Pancreas (tissue), 10 donors: Measurements from ENCODE around the gene SENP7. TPM values are rescaled to one million over a fixed set of nuclear protein-coding genes. Genes with fewer than 3 reads are reported as not detected.

Experiments
- ATAC-seq, 4 donors: fragments of 200-7000 bp; cut with Tn5 transposase; one replicate each; pipeline versions ENCODE4 v1.8.0 to v1.9.1; 2020; ENCODE audit warnings: mild to moderate bottlenecking in 4 of 4, moderate library complexity in 4 of 4
- DNase-seq, 6 donors: peaks; one replicate each; pipeline ENCODE4 v3.0.0-alpha.2; 2020
- FAIRE-seq: peaks from 2 replicates; lab custom pipeline; 2012; peaks lifted over from hg19 to GRCh38; lab: Jason Lieb, UNC
- H3K27ac ChIP-seq, 4 donors: fragments of 200-600 bp; sonication (generic); 1 replicate in 3 of 4; 2 replicates in 1 of 4; pipeline versions ENCODE4 v1.5.0 to v1.8.0; 2020
- H3K27me3 ChIP-seq, 4 donors: fragments of 200-600 bp; one replicate each; pipeline ENCODE4 v1.8.0; 2021
- H3K36me3 ChIP-seq, 3 donors: fragments of 200-600 bp; sonication (generic) in 1 of 3; one replicate each; pipeline versions ENCODE4 v1.5.0 to v1.8.0; 2020 to 2021
- H3K4me1 ChIP-seq, 3 donors: fragments of 200-600 bp; one replicate each; pipeline ENCODE4 v1.8.0; 2021
- H3K4me3 ChIP-seq, 4 donors: fragments of 200-600 bp; sonication (generic) in 2 of 4; one replicate each; pipeline versions ENCODE4 v1.5.0 to v1.8.0; 2020 to 2021
- H3K9me3 ChIP-seq, 4 donors: fragments of 200-600 bp; one replicate each; pipeline ENCODE4 v1.8.0; 2021
- CTCF ChIP-seq, 4 donors: fragments of 200-600 bp; sonication (generic) in 3 of 4; IDR thresholded peaks; one replicate each; pipeline versions ENCODE4 v1.5.0 to v1.8.0; 2021; ENCODE audit warnings: antibody characterized with exemption in 4 of 4
- WGBS, 2 donors: extraction: QIAGEN DNeasy Blood & Tissue Kit; methylation state at CpG; one replicate each; pipeline ENCODE4 v1.1.7; 2013; 5-methylcytosine and 5-hydroxymethylcytosine counted together
- intact Hi-C, 3 donors: fragments of 100-400 bp; cut with DNase I; formaldehyde crosslinking; loops; one replicate each; pipeline versions ENCODE4 v1.11.1 to v1.14.2; 2022
- polyA plus RNA-seq, 2 donors: library from polyadenylated mRNA; stranded (reverse); fragments of 200-250 nt; gene quantifications; one replicate each; pipeline ENCODE4 v1.2.3, GENCODE V29; 2013
- total RNA-seq, 6 donors: library from RNA; stranded (reverse); fragmentation: NEBNext Ultra II Directional in 4 of 6; extraction: Animal tissue kit (Norgen Biotek cat#: 25700) in 4 of 6; gene quantifications; one replicate each; pipeline versions ENCODE4 v1.2.1 to v1.2.4, GENCODE V29; 2021 to 2023
- donor health status: healthy with polysubstance abuse.
- donor health status: DM: no; HTN: no; CAD: no; lungs with moderate emphysema.
- donor health status: DM: no; HTN: no; CAD: no.
- donor health status: control.
- donor health status: control.
- donor health status: Bipolar disorder and iron deficiency.
- donor health status: DM: yes; HTN: yes; CAD: no.
- donor health status: DM: no; HTN: no; CAD: no.
- donor health status: DM: no; HTN: no; CAD: no.
- donor health status: DM: yes; HTN: yes; CAD: no.

The SENP7 gene
- total and polyA plus RNA-seq, 8 donors: 5.7 to 13.7 (median 8.6) TPM

GRCh38 chr3:101414121-101414520 lies 98.9 kb downstream of the SENP7 start:
- ATAC-seq (no peak), FAIRE-seq (no peak), DNase-seq (peak in 1 of 6 donors; percentile 20)
- Histone ChIP-seq H3K4me3 (no peak overlapping the region), H3K27ac (no peak overlapping the region), H3K9me3 (no peaks in the 10 kb centered on the region), H3K36me3 (no peaks in the 10 kb centered on the region), H3K4me1 (no peaks in the 10 kb centered on the region), H3K27me3 (no peaks in the 10 kb centered on the region)
- intact Hi-C loops: no loop called here
- no peak for TF ChIP-seq CTCF (IDR thresholded peaks at IDR 0.05)
- WGBS, 2 donors: 80 to 87% methylated on average over 6 of the region's 6 CpGs

- H3K4me3 ChIP-seq: no peak overlapping the region
- H3K36me3 ChIP-seq: no peaks in the 10 kb centered on the region
- H3K27me3 ChIP-seq: no peaks in the 10 kb centered on the region
- FAIRE-seq (no peak), DNase-seq (no peak), ATAC-seq (no peak)
- H3K9me3 ChIP-seq: no peaks in the 10 kb centered on the region
- H3K4me1 ChIP-seq: no peaks in the 10 kb centered on the region
- intact Hi-C loops: no loop called here
- H3K27ac ChIP-seq: no peak overlapping the region
- 89 to 95% methylated on average over 2 of the region's 2 CpGs for WGBS, 2 donors
- TF ChIP-seq CTCF (IDR thresholded peaks at IDR 0.05): no peak
Measured at GRCh38 chr3:101413656-101414055, 99.4 kb downstream of the SENP7 start.

GRCh38 chr3:101391413-101391950 lies 121.5 kb downstream of the SENP7 start:
- Histone ChIP-seq H3K27ac (no peak overlapping the region), H3K27me3 (no peaks in the 10 kb centered on the region), H3K36me3 (peaks cover 0 to 5% (median 0%) of the 10 kb centered on the region in 3 donors), H3K4me1 (peaks cover 0 to 6% (median 0%) of the 10 kb centered on the region in 3 donors), H3K4me3 (no peak overlapping the region), H3K9me3 (no peaks in the 10 kb centered on the region)
- WGBS, 2 donors: 40 to 50% methylated on average over 1 of the region's 1 CpG
- ATAC-seq (peak in 1 of 4 donors; percentile 36), FAIRE-seq (no peak), DNase-seq (no peak)
- intact Hi-C loops: no loop called here
- TF ChIP-seq CTCF (IDR thresholded peaks at IDR 0.05): no peak

GRCh38 chr3:101388706-101389105 lies 124.3 kb downstream of the SENP7 start:
- ATAC-seq: no peak
- Histone ChIP-seq H3K27ac (no peak overlapping the region), H3K9me3 (no peaks in the 10 kb centered on the region), H3K36me3 (no peaks in the 10 kb centered on the region), H3K27me3 (no peaks in the 10 kb centered on the region), H3K4me3 (no peak overlapping the region), H3K4me1 (peaks cover 0 to 6% (median 0%) of the 10 kb centered on the region in 3 donors)
- no peak for DNase-seq
- FAIRE-seq: no peak
- intact Hi-C loops: no loop called here
- TF ChIP-seq CTCF (IDR thresholded peaks at IDR 0.05): no peak

- peaks cover 0 to 6% (median 0%) of the 10 kb centered on the region in 3 donors for H3K4me1 ChIP-seq
- no peak for DNase-seq
- H3K27me3 ChIP-seq: no peaks in the 10 kb centered on the region
- no peak for TF ChIP-seq CTCF (IDR thresholded peaks at IDR 0.05)
- no peak for ATAC-seq
- intact Hi-C loops: no loop called here
- H3K27ac ChIP-seq: no peak overlapping the region
- no peak overlapping the region for H3K4me3 ChIP-seq
- no peaks in the 10 kb centered on the region for H3K36me3 ChIP-seq
- no peak for FAIRE-seq
- H3K9me3 ChIP-seq: no peaks in the 10 kb centered on the region
- 91 to 94% methylated on average over 5 of the region's 5 CpGs for WGBS, 2 donors
Measured at GRCh38 chr3:101387351-101387750, 125.7 kb downstream of the SENP7 start.
